HepG2 (cell line): ENCODE measurements around the gene APLP1. TPM values are rescaled to one million over a fixed set of nuclear protein-coding genes. Genes with fewer than 3 reads are reported as not detected.
A peak's percentile ranks its signal among the peaks of the same experiment; 100 is the strongest.

Source experiments
- ATF7-NPFF ChIP-seq: sonication (generic); formaldehyde crosslinking; IDR thresholded peaks from 2 replicates; pipeline ENCODE4 v1.8.1; 2023; ENCODE audit warnings: mild to moderate bottlenecking, low read depth, missing genetic modification reagents, moderate library complexity
- CREBL2 ChIP-seq: sonication (generic); formaldehyde crosslinking; IDR thresholded peaks from 2 replicates; pipeline ENCODE4 v1.8.1; 2023; ENCODE audit warnings: missing genetic modification reagents, mild to moderate bottlenecking, borderline replicate concordance
- FUBP1 ChIP-seq: sonication (generic); formaldehyde crosslinking; IDR thresholded peaks from 2 replicates; pipeline ENCODE4 v1.5.1; 2020; ENCODE audit warnings: missing genetic modification reagents, mild to moderate bottlenecking, borderline replicate concordance
- GLI4 ChIP-seq: sonication (generic); formaldehyde crosslinking; IDR thresholded peaks from 2 replicates; pipeline ENCODE4 v1.5.1; 2020; ENCODE audit warnings: missing genetic modification reagents, mild to moderate bottlenecking, moderate library complexity, borderline replicate concordance
- KLF12 ChIP-seq: sonication (generic); formaldehyde crosslinking; IDR thresholded peaks from 2 replicates; pipeline ENCODE4 v1.4.0; 2020; ENCODE audit warnings: missing genetic modification reagents, borderline replicate concordance
- NAIF1 ChIP-seq: sonication (generic); formaldehyde crosslinking; IDR thresholded peaks from 2 replicates; pipeline ENCODE4 v1.5.0; 2020; ENCODE audit warnings: mild to moderate bottlenecking, missing genetic modification reagents, borderline replicate concordance
- NR2F6 ChIP-seq, 2 experiments: IDR thresholded peaks; 2 replicates each; pipeline ENCODE4 v1.6.1; 2016; ENCODE audit warnings: antibody characterized with exemption in 1 of 2, mild to moderate bottlenecking in 1 of 2
- PHB2 ChIP-seq: fragments of 450-650 bp; IDR thresholded peaks from 2 replicates; pipeline ENCODE4 v1.6.1; 2018; ENCODE audit not compliant: partially characterized antibody
- PRDM10 ChIP-seq: sonication (generic); formaldehyde crosslinking; IDR thresholded peaks from 2 replicates; pipeline ENCODE4 v1.4.0; 2020; ENCODE audit warnings: low read depth, missing genetic modification reagents
- RARG ChIP-seq: sonication (generic); formaldehyde crosslinking; IDR thresholded peaks from 2 replicates; pipeline ENCODE4 v1.4.0; 2020; ENCODE audit warnings: low read depth, mild to moderate bottlenecking, missing genetic modification reagents
- REXO4 ChIP-seq: sonication (generic); formaldehyde crosslinking; IDR thresholded peaks from 2 replicates; pipeline ENCODE4 v1.8.0; 2022; ENCODE audit warnings: missing genetic modification reagents, mild to moderate bottlenecking, borderline replicate concordance
- RNF2 ChIP-seq: fragments of 450-650 bp; conservative IDR thresholded peaks from 2 replicates; pipeline ENCODE4 v1.6.1; 2016; ENCODE audit warnings: low read depth
- RXRB ChIP-seq: IDR thresholded peaks from 2 replicates; pipeline ENCODE4 v1.6.1; 2016; ENCODE audit warnings: borderline replicate concordance, missing genetic modification reagents, missing compliant biosample characterization
- SMC3 ChIP-seq: IDR thresholded peaks from 2 replicates; pipeline ENCODE4 v1.6.1; 2011; ENCODE audit warnings: low read length, improper control_type of control experiment
- SOX13 ChIP-seq, 3 experiments: fragments of 450-650 bp in 1 of 3; sonication (generic) in 1 of 3; formaldehyde crosslinking in 1 of 3; IDR thresholded peaks in 2 of 3; conservative IDR thresholded peaks in 1 of 3; 2 replicates each; pipeline versions ENCODE4 v1.5.0 to v1.6.1; 2016 to 2020; ENCODE audit warnings: antibody characterized with exemption in 1 of 3, mild to moderate bottlenecking in 1 of 3, missing compliant biosample characterization in 1 of 3, missing genetic modification reagents in 1 of 3, moderate library complexity in 1 of 3
- TARDBP ChIP-seq: sonication (generic); formaldehyde crosslinking; IDR thresholded peaks from 2 replicates; pipeline ENCODE4 v1.8.0; 2022; ENCODE audit warnings: mild to moderate bottlenecking, missing genetic modification reagents
- ZBTB8A ChIP-seq: sonication (generic); formaldehyde crosslinking; IDR thresholded peaks from 2 replicates; pipeline ENCODE4 v1.4.0; 2020; ENCODE audit warnings: mild to moderate bottlenecking, low read depth, missing genetic modification reagents, borderline replicate concordance
- ZKSCAN5 ChIP-seq: sonication (generic); formaldehyde crosslinking; IDR thresholded peaks from 2 replicates; pipeline ENCODE4 v1.5.1; 2020; ENCODE audit warnings: mild to moderate bottlenecking, missing genetic modification reagents
- ZNF382 ChIP-seq: sonication (generic); formaldehyde crosslinking; IDR thresholded peaks from 2 replicates; pipeline ENCODE4 v1.5.0; 2020; ENCODE audit warnings: missing genetic modification reagents, mild to moderate bottlenecking, borderline replicate concordance
- ZNF383 ChIP-seq: sonication (generic); formaldehyde crosslinking; IDR thresholded peaks from 2 replicates; pipeline ENCODE4 v1.4.0; 2020; ENCODE audit warnings: missing genetic modification reagents, mild to moderate bottlenecking, borderline replicate concordance
- ZNF441 ChIP-seq: sonication (generic); formaldehyde crosslinking; IDR thresholded peaks from 2 replicates; pipeline ENCODE4 v1.7.0; 2021; ENCODE audit warnings: missing genetic modification reagents, borderline replicate concordance
- ZNF776 ChIP-seq: sonication (generic); formaldehyde crosslinking; IDR thresholded peaks from 2 replicates; pipeline ENCODE4 v1.4.0; 2020; ENCODE audit warnings: mild to moderate bottlenecking, missing genetic modification reagents
- polyA plus RNA-seq, 8 experiments: library from polyadenylated mRNA; depleted of rRNA in 3 of 8; stranded (reverse) in 7 of 8; unstranded in 1 of 8; fragments of >200 nt; fragmentation: Illumina TruSeq in 4 of 8; extraction: Trizol in 4 of 8; gene quantifications; 2 replicates each; pipeline versions ENCODE4 v1.2.1 to v1.2.3, GENCODE V29; 2011 to 2016; ENCODE audit warnings: low read depth in 4 of 8, missing spikeins in 1 of 8, mixed read lengths in 1 of 8; ENCODE audit not compliant: insufficient read depth in 1 of 8
- total RNA-seq, 5 experiments: library from RNA; depleted of rRNA; stranded (reverse); fragments of >200 nt; fragmentation: Illumina TruSeq; extraction: Trizol; gene quantifications; 2 replicates each; pipeline ENCODE4 v1.2.3, GENCODE V29; 2016; ENCODE audit warnings: low read depth in 1 of 5

The APLP1 gene
- total and polyA plus RNA-seq, 2 of the 13 experiments (the other 11 are each of a cell fraction or from before 2014, with no cell fraction given) = 2.0 to 2.9 TPM

GRCh38 chr19:35879770-35880317 is 11.5 kb downstream of the APLP1 start (continued):
- TF ChIP-seq ATF7-NPFF (peak; percentile 90), ZBTB8A (CRISPR knock-in tag) (no peak), GLI4 (CRISPR knock-in tag) (peak; percentile 91; the same call in 1 of the 2 replicates), SMC3 (no peak), NAIF1 (CRISPR knock-in tag) (peak; percentile 53; the same call in 1 of the 2 replicates), PRDM10 (CRISPR knock-in tag) (peak; percentile 50; the same call in 1 of the 2 replicates), ZNF441 (CRISPR knock-in tag) (peak; percentile 97), ZNF383 (CRISPR knock-in tag) (no peak), PHB2 (no peak), ZNF776 (0 out of 2 replicates have a peak, but pooled peaks have one; percentile 57), KLF12 (peak; percentile 92; the same call in 1 of the 2 replicates), TARDBP (no peak), RXRB (CRISPR knock-in tag) (peak; percentile 71), ZKSCAN5 (CRISPR knock-in tag) (0 out of 2 replicates have a peak, but pooled peaks have one; percentile 36), SOX13 (IDR thresholded peaks at IDR 0.05) (no peak), SOX13 (CRISPR knock-in tag; conservative IDR thresholded peaks at IDR 0.05 in 1 of 2, IDR thresholded peaks at IDR 0.05 in 1 of 2) (peak in 1 of 2 experiments; percentile 59; a peak in 2 of 4 replicates), FUBP1 (CRISPR knock-in tag) (no peak), CREBL2 (CRISPR knock-in tag) (peak; percentile 79; the same call in 1 of the 2 replicates), NR2F6 (IDR thresholded peaks at IDR 0.05) (no peak), NR2F6 (CRISPR knock-in tag; IDR thresholded peaks at IDR 0.05) (peak; percentile 45; the same call in 1 of the 2 replicates), RARG (CRISPR knock-in tag) (0 out of 2 replicates have a peak, but pooled peaks have one; percentile 62), REXO4 (CRISPR knock-in tag) (no peak), RNF2 (no peak), ZNF382 (CRISPR knock-in tag) (no peak)
